Activated naive CD8-positive, alpha-beta T cell treated with anti-CD3 and anti-CD28 coated beads, Interleukin-2, amount 50 U/mL, for 16 hours (primary cell): ENCODE measurements around the gene ALS2.
"Not testable (repeated sequence)": the region's sequence is repeated elsewhere in the genome, so short reads cannot be mapped to it uniquely, and the experiment has no call there.

Experiments used
- DNase-seq: peaks from one replicate; pipeline ENCODE4 v3.0.0-alpha.2; 2020; ENCODE audit warnings: low read depth, low spot score

The ALS2 gene

DNA sequence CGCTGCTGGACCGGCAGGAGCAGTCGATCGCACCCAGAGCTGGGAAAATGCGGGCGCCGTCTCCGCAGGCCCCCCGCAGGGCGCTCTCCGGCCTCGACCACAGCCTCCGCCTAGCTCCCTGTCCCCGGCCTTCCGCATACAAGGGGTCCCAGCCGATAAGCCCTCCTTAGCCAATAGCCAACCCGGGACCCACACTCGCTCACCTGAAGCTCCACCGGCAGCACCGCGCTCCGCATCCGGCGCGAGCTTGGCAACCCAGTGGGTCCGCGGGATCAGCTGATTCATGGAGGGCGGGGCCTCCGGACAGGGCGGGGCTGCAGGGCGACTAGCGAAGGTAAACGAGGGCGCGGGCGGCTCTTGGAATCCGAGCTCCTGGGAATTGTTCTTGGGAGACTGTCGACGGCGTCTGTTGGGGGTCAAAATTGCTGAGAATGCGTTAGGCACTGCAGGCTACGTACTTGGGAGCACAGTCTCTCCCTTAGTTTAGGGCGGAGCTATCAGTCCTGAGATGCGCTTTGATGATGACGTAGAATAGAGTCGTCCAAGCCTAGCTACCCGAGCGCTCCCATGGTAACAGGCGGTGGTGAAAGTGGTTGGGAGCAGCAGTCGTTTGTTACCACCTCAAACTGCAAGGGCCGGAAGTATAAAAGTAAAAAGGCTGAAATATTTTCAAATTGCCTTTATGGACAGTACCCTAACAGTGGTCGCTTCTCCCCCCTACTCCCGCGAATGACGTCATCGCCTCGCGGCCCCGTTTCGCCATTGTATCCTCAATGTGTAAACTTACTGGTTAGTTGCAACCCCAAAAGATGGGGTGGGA, at the start of gene ALS2:
ALS2 (minus strand) TSS at position 260 of the 820 bp plus-strand sequence. CDS start 12,048 bp downstream, outside the sequence.
- DNase-seq: peak; percentile 83

DNA sequence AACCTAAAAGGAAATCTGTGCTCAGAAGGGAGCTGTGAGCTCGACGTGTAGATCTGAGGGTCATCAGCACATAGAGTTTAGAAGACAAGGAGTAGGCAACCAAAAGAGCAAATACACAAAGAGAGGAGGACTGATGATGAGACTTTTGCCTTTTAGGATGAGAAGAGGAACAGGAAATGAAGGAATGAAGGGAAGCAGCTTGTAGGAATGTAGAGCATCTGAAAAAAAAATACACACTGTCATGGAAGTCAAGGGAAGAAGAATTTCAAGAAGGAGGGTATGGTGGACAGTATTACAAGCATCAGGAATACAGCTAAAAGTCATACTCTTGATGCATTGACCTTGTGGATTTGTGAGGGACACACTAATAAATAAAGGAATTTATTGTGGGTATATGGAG, 47.5 kb upstream of the ALS2 start:
- no peak for DNase-seq

DNA sequence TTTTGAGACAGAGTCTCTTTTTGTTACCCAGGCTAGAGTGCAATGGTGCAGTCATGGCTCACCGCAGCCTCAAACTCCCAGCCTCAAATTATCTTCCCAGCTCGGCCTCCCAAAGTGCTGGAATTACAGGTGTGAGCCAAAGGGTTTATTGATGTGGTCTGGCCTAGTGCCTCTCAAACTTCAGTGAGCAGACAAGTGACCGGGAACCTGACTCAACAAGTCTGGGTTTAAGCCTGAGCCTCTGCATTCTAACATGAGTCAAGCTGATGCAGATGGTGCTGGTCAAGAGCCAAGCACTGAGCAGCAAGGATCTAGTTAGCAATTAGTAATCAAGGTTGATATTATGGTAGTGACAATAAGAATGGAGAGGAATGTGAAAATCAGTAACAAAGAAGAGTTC, 46.9 kb upstream of the ALS2 start:
- DNase-seq: no peak

- DNase-seq: no peak
Observed at GRCh38 chr2:201824212-201824611, 43.5 kb upstream of the ALS2 start.

GRCh38 chr2:201821080-201821479, 40.3 kb upstream of the ALS2 start:
- no peak for DNase-seq

DNA sequence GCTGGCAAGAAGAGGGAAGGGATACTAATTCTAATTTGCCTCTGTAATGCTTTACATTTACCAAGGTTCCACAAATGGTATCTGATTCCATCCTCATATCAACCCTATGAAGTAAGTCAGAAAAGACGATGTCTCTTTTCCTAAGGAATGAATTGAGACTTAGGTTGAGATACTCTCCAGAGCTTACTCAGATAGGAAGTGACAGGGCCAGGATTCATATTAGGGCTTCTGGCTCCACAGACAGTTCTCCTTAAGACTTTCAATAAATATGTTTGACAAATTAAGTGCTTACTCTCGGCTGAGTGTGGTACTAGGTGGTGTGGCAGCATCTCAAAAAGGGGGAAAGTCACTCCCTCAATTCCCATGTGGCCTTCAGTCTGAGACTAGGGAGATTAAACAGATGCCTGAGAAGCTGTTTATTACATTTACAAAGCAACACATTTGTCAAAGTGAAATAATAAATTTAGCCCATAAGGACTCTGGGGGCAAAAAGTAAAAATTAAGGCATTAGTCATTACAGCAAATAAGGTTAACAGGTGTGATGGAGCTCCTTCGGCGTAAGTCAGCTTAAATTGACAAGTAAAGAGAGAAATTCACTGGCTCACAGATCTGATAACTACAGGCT, 39.8 kb upstream of the ALS2 start:
- no peak for DNase-seq

- no peak for DNase-seq
Observed at GRCh38 chr2:201816657-201817575, 36.2 kb upstream of the ALS2 start.

- DNase-seq: no peak
Observed at GRCh38 chr2:201813996-201814760, 33.4 kb upstream of the ALS2 start.

- not testable (repeated sequence) for DNase-seq
Observed at GRCh38 chr2:201810604-201811003, 29.9 kb upstream of the ALS2 start.

DNA sequence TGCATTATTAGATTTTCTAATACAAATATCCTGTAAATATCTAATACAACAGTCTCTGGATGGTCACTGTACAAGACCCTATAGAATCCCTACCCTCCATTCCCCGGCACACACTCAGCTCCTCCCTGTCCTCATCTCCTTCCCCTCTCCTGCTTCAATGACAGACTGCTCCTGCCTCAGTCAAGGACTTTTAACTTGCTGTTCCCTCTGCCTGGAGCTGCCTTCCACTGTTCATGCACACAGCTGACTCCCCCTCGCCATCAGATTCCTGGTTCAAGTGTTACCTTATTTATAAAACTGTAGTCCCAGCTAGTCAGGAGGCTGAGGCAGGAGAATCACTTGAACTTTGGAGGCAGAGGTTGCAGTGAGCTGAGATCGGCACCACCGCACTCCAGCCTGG, 28.9 kb upstream of the ALS2 start:
- no peak for DNase-seq

DNA sequence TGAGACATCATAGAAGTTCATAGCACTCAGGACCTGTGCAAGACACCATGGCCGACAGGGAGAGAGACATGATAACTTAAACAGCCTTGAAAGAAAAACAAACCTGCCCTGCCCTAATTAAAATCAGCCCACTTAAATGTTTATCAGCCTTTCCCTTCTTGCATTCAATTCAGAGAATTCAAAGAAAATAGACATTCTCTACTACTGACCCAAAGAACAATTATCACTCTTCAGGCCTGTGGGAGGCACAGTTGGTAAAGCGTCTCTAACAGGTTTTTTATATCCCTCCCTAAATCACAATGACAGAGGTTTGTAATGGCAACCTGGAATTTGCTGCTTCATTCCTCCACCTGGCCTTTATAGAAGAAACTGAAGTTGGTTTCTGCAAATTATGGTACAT, 27.3 kb upstream of the ALS2 start:
- no peak for DNase-seq

GRCh38 chr2:201807452-201807999, 26.8 kb upstream of the ALS2 start:
- DNase-seq: no peak

GRCh38 chr2:201806442-201807170, 25.9 kb upstream of the ALS2 start, which contains the start of gene CDK15:
TSS of gene CDK15 (plus strand) at chr2:201806537. CDS start at chr2:201806665, 128 bp downstream.
- no peak for DNase-seq

- DNase-seq: not testable (repeated sequence)
Observed at GRCh38 chr2:201798914-201799285, 18.2 kb upstream of the ALS2 start.

GRCh38 chr2:201798252-201798913, 17.6 kb upstream of the ALS2 start:
- DNase-seq: no peak

GRCh38 chr2:201797175-201797840, 16.6 kb upstream of the ALS2 start:
- DNase-seq: no peak

GRCh38 chr2:201796478-201796865, 15.7 kb upstream of the ALS2 start:
- no peak for DNase-seq

- no peak for DNase-seq
Observed at GRCh38 chr2:201795607-201796477, 15.1 kb upstream of the ALS2 start.
